A549 (cell line): ENCODE data around the gene CRB1. TPM values are rescaled to one million over a fixed set of nuclear protein-coding genes. Genes with fewer than 3 reads are reported as not detected.

Experiments
- ATAC-seq, 2 experiments: fragments of 200-7000 bp in 1 of 2; fragments of >200 bp in 1 of 2; cut with Nextera tagmentation in 1 of 2; cut with Tn5 transposase in 1 of 2; 3 replicates each; pipeline versions ENCODE4 v1.8.0 to v1.9.1; 2018 to 2020; ENCODE audit warnings: mild to moderate bottlenecking in 1 of 2, moderate library complexity in 1 of 2
- CTCF ChIA-PET: fragments of 300-600 bp; sonication (Branson Sonifier 250); formaldehyde crosslinking; extraction: SDS; loops from one replicate; lab custom pipeline; 2021; ENCODE audit warnings: antibody characterized with exemption, inconsistent platforms; lab: Yijun Ruan, JAX
- POLR2A ChIA-PET: fragments of 350-600 bp; formaldehyde crosslinking; extraction: SDS; loops from one replicate; lab custom pipeline; 2021; ENCODE audit warnings: antibody characterized with exemption, inconsistent platforms; lab: Yijun Ruan, JAX
- DNase-seq, 2 experiments: peaks; one replicate each; pipeline versions ENCODE4 v3.0.0 to v3.0.0-alpha.2; 2011 to 2016; ENCODE audit warnings: low read depth in 1 of 2, low spot score in 1 of 2
- FAIRE-seq: peaks from 2 replicates; lab custom pipeline; 2011; peaks lifted over from hg19 to GRCh38; lab: Jason Lieb, UNC
- H3K27ac ChIP-seq, 2 experiments: fragments of >200 bp; sonication (Bioruptor Twin); formaldehyde crosslinking; 3 replicates each; pipeline ENCODE4 v1.5.1; 2016 to 2017
- H3K4me1 ChIP-seq: fragments of >200 bp; sonication (Bioruptor Twin); formaldehyde crosslinking; 3 replicates; pipeline ENCODE4 v1.6.1; 2016
- H3K4me2 ChIP-seq: fragments of >200 bp; sonication (Bioruptor Twin); formaldehyde crosslinking; 3 replicates; pipeline ENCODE4 v1.6.1; 2016
- H3K4me3 ChIP-seq: fragments of >200 bp; sonication (Bioruptor Twin); formaldehyde crosslinking; 3 replicates; pipeline ENCODE4 v1.5.1; 2016
- H3K9me3 ChIP-seq: fragments of >200 bp; sonication (Bioruptor Twin); formaldehyde crosslinking; 3 replicates; pipeline ENCODE4 v1.6.1; 2016
- CBX8 ChIP-seq: fragments of 200-600 bp; sonication (generic); IDR thresholded peaks from 2 replicates; pipeline ENCODE4 v1.6.1; 2016
- CEBPB ChIP-seq, 2 experiments: fragments of >200 bp in 1 of 2; sonication (Bioruptor Twin) in 1 of 2; formaldehyde crosslinking in 1 of 2; IDR thresholded peaks; 2 replicates each; pipeline ENCODE4 v1.6.1; 2012 to 2016
- EHF ChIP-seq: fragments of 250-450 bp; sonication (Bioruptor Pico); IDR thresholded peaks from 2 replicates; pipeline ENCODE4 v1.5.0; 2020; ENCODE audit warnings: mild to moderate bottlenecking
- EHMT2 ChIP-seq: fragments of 200-600 bp; sonication (generic); IDR thresholded peaks from 2 replicates; pipeline ENCODE4 v1.6.1; 2016; ENCODE audit warnings: antibody characterized with exemption, low read depth, mild to moderate bottlenecking, moderate library complexity
- EP300 ChIP-seq, 2 experiments: fragments of >200 bp; sonication (Bioruptor Twin); formaldehyde crosslinking; IDR thresholded peaks; 2 replicates in 1 of 2; 3 replicates in 1 of 2; pipeline ENCODE4 v1.6.1; 2016 to 2017
- FOSB ChIP-seq: fragments of 250-450 bp; sonication (Bioruptor Pico); IDR thresholded peaks from 2 replicates; pipeline ENCODE4 v1.5.0; 2020; ENCODE audit warnings: mild to moderate bottlenecking, moderate library complexity
- FOSL2 ChIP-seq, 2 experiments: fragments of 450-650 bp in 1 of 2; fragments of >200 bp in 1 of 2; sonication (Bioruptor Twin) in 1 of 2; formaldehyde crosslinking; IDR thresholded peaks; 2 replicates each; pipeline versions ENCODE4 v1.5.0 to v1.6.1; 2016 to 2020; ENCODE audit warnings: mild to moderate bottlenecking in 1 of 2, moderate library complexity in 1 of 2
- GATA3 ChIP-seq: IDR thresholded peaks from 2 replicates; pipeline ENCODE4 v1.6.1; 2012; ENCODE audit warnings: borderline replicate concordance
- HDAC2 ChIP-seq: fragments of 200-600 bp; sonication (generic); IDR thresholded peaks from 2 replicates; pipeline ENCODE4 v1.6.1; 2016
- HOXA7 ChIP-seq: fragments of 250-450 bp; sonication (Bioruptor Pico); IDR thresholded peaks from 2 replicates; pipeline ENCODE4 v1.5.0; 2020; ENCODE audit warnings: mild to moderate bottlenecking, moderate library complexity
- JUNB ChIP-seq: fragments of >200 bp; sonication (Bioruptor Twin); formaldehyde crosslinking; IDR thresholded peaks from 2 replicates; pipeline ENCODE4 v1.6.1; 2016
- KDM5A ChIP-seq: fragments of 200-600 bp; sonication (generic); IDR thresholded peaks from 2 replicates; pipeline ENCODE4 v1.6.1; 2016; ENCODE audit warnings: antibody characterized with exemption, mild to moderate bottlenecking
- MAX ChIP-seq: IDR thresholded peaks from 2 replicates; pipeline ENCODE4 v1.6.1; 2012
- NR3C1 ChIP-seq: fragments of >200 bp; sonication (Bioruptor Twin); formaldehyde crosslinking; IDR thresholded peaks from 3 replicates; pipeline ENCODE4 v1.6.1; 2017
- PBX3 ChIP-seq: IDR thresholded peaks from 2 replicates; pipeline ENCODE4 v1.6.1; 2012
- POLR2A ChIP-seq: IDR thresholded peaks from 2 replicates; pipeline ENCODE4 v1.6.1; 2012; ENCODE audit warnings: mild to moderate bottlenecking, low read length
- RCOR1 ChIP-seq: fragments of 150-350 bp; IDR thresholded peaks from 2 replicates; pipeline ENCODE4 v1.6.1; 2014; ENCODE audit warnings: antibody characterized with exemption, low read length, low read depth
- SMC3 ChIP-seq: fragments of >200 bp; sonication (Bioruptor Twin); formaldehyde crosslinking; IDR thresholded peaks from 3 replicates; pipeline ENCODE4 v1.6.1; 2018; ENCODE audit warnings: inconsistent platforms
- SREBF2 ChIP-seq: fragments of 450-650 bp; IDR thresholded peaks from 2 replicates; pipeline ENCODE4 v1.6.1; 2014; ENCODE audit warnings: mild to moderate bottlenecking, moderate library complexity
- ZNF302 ChIP-seq: fragments of 250-450 bp; sonication (Bioruptor Pico); IDR thresholded peaks from 2 replicates; pipeline ENCODE4 v1.9.0; 2021; ENCODE audit warnings: inconsistent platforms, mild to moderate bottlenecking, moderate library complexity
- ZSCAN20 ChIP-seq: fragments of 250-450 bp; sonication (Bioruptor Pico); IDR thresholded peaks from 2 replicates; pipeline ENCODE4 v1.8.0; 2022; ENCODE audit warnings: mild to moderate bottlenecking, moderate library complexity
- WGBS: methylation state at CpG from one replicate; pipeline ENCODE4 v1.1.6; 2017; ENCODE audit errors: missing lambda C conversion rate; 5-methylcytosine and 5-hydroxymethylcytosine counted together
- polyA plus RNA-seq, 4 experiments: library from polyadenylated mRNA; depleted of rRNA in 3 of 4; stranded (reverse); fragments of >200 nt; fragmentation: RNase III in 1 of 4; extraction: RNeasy Plus Mini Kit Qiagen cat#74134 plus additional on column Dnase treatment in 1 of 4; gene quantifications; 2 replicates in 3 of 4; 3 replicates in 1 of 4; pipeline ENCODE4 v1.2.3, GENCODE V29; 2011 to 2017
- TF ChIP-seq, protein P1 (sequence below): fragments of 200-600 bp; sonication (generic); IDR thresholded peaks from 2 replicates; pipeline ENCODE4 v1.6.1; 2016; ENCODE audit warnings: antibody characterized with exemption, mild to moderate bottlenecking, moderate library complexity
- TF ChIP-seq, protein P2 (sequence below): fragments of >200 bp; sonication (Bioruptor Twin); formaldehyde crosslinking; IDR thresholded peaks from 3 replicates; pipeline ENCODE4 v1.6.1; 2016

Gene CRB1
- polyA plus RNA-seq, 2 of the 4 experiments (the other 2 are of a cell fraction) = not detected

DNA sequence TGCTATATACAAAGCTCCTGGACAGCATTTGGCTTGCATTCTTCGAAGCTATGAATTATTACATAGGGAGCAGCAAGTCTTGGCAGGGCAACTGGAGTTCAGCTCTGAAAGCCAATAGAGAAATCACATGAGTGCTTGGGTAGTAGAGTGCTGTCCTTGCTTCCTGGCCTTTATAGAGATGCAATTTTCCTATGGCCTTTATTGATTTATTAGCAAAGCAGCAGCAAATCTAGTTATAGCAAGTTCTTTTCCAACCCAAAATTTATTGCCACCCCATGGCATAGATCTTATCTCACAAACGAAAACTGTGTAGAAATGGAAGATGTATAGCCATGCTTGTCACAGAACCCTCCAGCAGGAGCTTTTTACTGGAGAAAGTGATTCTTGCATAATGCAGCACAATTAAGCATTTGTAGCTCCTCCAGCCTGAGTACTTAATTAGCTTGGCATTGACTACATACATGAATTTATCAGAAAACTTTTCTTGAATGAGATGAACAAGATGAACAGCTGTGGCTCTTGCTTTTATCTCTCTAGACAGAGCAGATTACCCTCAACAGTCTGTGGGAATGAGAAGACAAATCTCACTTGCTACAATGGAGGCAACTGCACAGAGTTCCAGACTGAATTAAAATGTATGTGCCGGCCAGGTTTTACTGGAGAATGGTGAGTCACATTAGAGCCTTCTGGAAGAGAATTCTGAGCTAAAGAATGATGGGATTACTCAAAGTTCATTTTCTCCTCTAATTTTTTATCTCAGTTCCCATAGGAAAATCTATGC lies 170.1 kb downstream of the CRB1 start:
- TF ChIP-seq SMC3 (no peak), EP300 (IDR thresholded peaks at IDR 0.05) (no peak), GATA3 (no peak), FOSB (CRISPR knock-in tag) (no peak), SREBF2 (no peak), RCOR1 (no peak), JUNB (no peak), POLR2A (no peak), FOSL2 (IDR thresholded peaks at IDR 0.05) (no peak), FOSL2 (CRISPR knock-in tag; IDR thresholded peaks at IDR 0.05) (no peak), HOXA7 (CRISPR knock-in tag) (no peak), ZNF302 (CRISPR knock-in tag) (no peak), KDM5A (no peak), EHF (CRISPR knock-in tag) (no peak), EHMT2 (no peak), HDAC2 (no peak)
- TF ChIP-seq, protein P1, sequence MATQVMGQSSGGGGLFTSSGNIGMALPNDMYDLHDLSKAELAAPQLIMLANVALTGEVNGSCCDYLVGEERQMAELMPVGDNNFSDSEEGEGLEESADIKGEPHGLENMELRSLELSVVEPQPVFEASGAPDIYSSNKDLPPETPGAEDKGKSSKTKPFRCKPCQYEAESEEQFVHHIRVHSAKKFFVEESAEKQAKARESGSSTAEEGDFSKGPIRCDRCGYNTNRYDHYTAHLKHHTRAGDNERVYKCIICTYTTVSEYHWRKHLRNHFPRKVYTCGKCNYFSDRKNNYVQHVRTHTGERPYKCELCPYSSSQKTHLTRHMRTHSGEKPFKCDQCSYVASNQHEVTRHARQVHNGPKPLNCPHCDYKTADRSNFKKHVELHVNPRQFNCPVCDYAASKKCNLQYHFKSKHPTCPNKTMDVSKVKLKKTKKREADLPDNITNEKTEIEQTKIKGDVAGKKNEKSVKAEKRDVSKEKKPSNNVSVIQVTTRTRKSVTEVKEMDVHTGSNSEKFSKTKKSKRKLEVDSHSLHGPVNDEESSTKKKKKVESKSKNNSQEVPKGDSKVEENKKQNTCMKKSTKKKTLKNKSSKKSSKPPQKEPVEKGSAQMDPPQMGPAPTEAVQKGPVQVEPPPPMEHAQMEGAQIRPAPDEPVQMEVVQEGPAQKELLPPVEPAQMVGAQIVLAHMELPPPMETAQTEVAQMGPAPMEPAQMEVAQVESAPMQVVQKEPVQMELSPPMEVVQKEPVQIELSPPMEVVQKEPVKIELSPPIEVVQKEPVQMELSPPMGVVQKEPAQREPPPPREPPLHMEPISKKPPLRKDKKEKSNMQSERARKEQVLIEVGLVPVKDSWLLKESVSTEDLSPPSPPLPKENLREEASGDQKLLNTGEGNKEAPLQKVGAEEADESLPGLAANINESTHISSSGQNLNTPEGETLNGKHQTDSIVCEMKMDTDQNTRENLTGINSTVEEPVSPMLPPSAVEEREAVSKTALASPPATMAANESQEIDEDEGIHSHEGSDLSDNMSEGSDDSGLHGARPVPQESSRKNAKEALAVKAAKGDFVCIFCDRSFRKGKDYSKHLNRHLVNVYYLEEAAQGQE = no peak
- TF ChIP-seq, protein P2, sequence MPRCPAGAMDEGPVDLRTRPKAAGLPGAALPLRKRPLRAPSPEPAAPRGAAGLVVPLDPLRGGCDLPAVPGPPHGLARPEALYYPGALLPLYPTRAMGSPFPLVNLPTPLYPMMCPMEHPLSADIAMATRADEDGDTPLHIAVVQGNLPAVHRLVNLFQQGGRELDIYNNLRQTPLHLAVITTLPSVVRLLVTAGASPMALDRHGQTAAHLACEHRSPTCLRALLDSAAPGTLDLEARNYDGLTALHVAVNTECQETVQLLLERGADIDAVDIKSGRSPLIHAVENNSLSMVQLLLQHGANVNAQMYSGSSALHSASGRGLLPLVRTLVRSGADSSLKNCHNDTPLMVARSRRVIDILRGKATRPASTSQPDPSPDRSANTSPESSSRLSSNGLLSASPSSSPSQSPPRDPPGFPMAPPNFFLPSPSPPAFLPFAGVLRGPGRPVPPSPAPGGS = no peak
- WGBS = 18% methylated on average over 3 of the region's 3 CpGs
- H3K27ac ChIP-seq = no peak overlapping the region
- no peak overlapping the region for H3K4me3 ChIP-seq
- POLR2A ChIA-PET = no interaction called here
- no peaks in the 10 kb centered on the region for H3K4me1 ChIP-seq
- ATAC-seq (no peak), FAIRE-seq (no peak), DNase-seq (no peak)
- H3K9me3 ChIP-seq = no peaks in the 10 kb centered on the region
- CTCF ChIA-PET = interaction anchor here (1.5 kb wide), 1 partner anchor 8 kb away, joined by 3 read pairs; no protein-coding TSS in a partner anchor
- no peak overlapping the region for H3K4me2 ChIP-seq

DNA sequence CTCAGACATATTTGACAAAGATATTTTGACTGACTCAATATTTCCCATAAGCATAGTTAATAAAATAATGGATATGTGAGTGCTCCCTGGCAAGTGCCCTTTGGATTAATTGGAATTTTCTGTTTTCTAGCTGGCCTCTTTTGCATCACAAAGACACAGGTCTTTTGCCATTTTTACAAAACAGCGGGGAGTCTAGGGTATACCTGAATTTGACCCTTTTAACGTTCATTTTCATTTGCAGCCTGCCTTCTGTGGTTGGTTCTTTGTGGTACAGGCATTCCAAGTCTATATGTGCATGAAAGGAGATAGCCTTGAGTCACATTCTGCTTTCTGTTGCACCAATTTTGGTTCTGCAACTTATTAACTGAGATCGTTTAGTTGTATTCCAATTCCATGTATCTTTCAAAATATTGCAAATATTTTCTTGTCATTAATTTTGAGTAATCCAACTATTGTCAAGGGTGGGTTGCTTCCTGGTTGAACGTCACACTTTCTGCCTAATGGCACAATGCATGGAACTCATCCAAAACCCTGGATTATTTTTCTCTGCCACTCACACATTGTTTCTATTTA lies 171.7 kb downstream of the CRB1 start:
- no peak overlapping the region for H3K4me3 ChIP-seq
- 27% methylated on average over 4 of the region's 4 CpGs for WGBS
- H3K27ac ChIP-seq = no peak overlapping the region
- no peaks in the 10 kb centered on the region for H3K4me1 ChIP-seq
- no peak for ATAC-seq
- ChIA-PET CTCF (interaction anchor here (0.8 to 1.1 kb wide), 2 partner anchors 15 to 18 kb away, joined by 3 to 4 read pairs; no protein-coding TSS in a partner anchor), POLR2A (no interaction called here)
- no peak for DNase-seq
- no peaks in the 10 kb centered on the region for H3K9me3 ChIP-seq
- FAIRE-seq = no peak
- TF ChIP-seq MAX = no peak
- TF ChIP-seq CBX8 = no peak
- no peak for TF ChIP-seq ZSCAN20 (CRISPR knock-in tag)
- TF ChIP-seq CEBPB (IDR thresholded peaks at IDR 0.05) = no peak
- no peak for TF ChIP-seq PBX3
- TF ChIP-seq NR3C1 = no peak
- H3K4me2 ChIP-seq = no peak overlapping the region
